ENCODE data around the gene SAPCD2. TPM values are rescaled to one million over a fixed set of nuclear protein-coding genes. Genes with fewer than 3 reads are reported as not detected.

Gene SAPCD2
- polyA plus RNA-seq, 1 donor (not counting 4 experiments of a cell fraction or from before 2014, with no cell fraction given): 1.6 TPM

DNA sequence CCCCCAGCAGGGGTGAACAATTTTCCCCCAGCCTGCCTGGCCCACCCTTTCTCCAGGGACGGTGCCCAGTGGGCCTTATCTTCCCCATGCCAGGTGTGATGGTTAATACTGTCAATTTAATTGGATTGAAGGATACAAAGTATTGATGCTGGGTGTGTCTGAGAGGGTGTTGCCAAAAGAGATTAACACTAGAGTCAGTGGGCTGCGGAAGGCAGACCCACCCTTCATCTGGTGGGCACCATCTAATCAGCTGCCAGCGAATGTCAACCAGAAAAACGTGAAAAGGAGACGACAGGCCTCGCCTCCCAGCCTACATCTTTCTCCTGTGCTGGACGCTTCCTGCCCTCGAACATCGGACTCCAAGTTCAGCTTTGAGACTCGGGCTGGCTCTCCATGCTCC, 32.9 kb downstream of the SAPCD2 start:
- Histone ChIP-seq H3K9ac (ENCODE audit: control insufficient read depth, extremely low read depth, insufficient read depth, low read length) (no peak overlapping the region), H3K4me3 (ENCODE audit: control insufficient read depth in 2 of 3, extremely low read depth in 1 of 3, insufficient read depth in 2 of 3, low read depth in 1 of 3, low read length in 3 of 3) (no peak overlapping the region), H2AFZ (ENCODE audit: control insufficient read depth, low read length) (no peak overlapping the region), H3K27me3 (ENCODE audit: control insufficient read depth, extremely low read depth, insufficient read depth, low read length) (no peaks in the 10 kb centered on the region), H3K27ac (ENCODE audit: control insufficient read depth, insufficient read depth, low read length) (no peak overlapping the region), H3K9me1 (ENCODE audit: control insufficient read depth, extremely low read depth, insufficient read depth, low read length) (no peaks in the 10 kb centered on the region), H4K20me1 (ENCODE audit: control insufficient read depth, extremely low read depth, insufficient read depth, low read length) (no peaks in the 10 kb centered on the region), H3K79me2 (ENCODE audit: control insufficient read depth, insufficient read depth, low read length) (no peaks in the 10 kb centered on the region), H3K4me1 (ENCODE audit: control insufficient read depth, extremely low read depth, insufficient read depth, low read length) (peaks cover 3% of the 10 kb centered on the region), H3K9me3 (ENCODE audit: control insufficient read depth, low read depth, low read length) (no peaks in the 10 kb centered on the region), H3K36me3 (ENCODE audit: control insufficient read depth in 2 of 2, extremely low read depth in 1 of 2, insufficient read depth in 2 of 2, low read length in 2 of 2) (peaks cover 0 to 4% of the 10 kb centered on the region in 2 experiments), H3K4me2 (ENCODE audit: control insufficient read depth, extremely low read depth, insufficient read depth, low read depth, low read length) (no peak overlapping the region)
- DNase-seq (ENCODE audit: low read depth, low spot score): no peak
- no peak for FAIRE-seq
- TF ChIP-seq, protein P1, sequence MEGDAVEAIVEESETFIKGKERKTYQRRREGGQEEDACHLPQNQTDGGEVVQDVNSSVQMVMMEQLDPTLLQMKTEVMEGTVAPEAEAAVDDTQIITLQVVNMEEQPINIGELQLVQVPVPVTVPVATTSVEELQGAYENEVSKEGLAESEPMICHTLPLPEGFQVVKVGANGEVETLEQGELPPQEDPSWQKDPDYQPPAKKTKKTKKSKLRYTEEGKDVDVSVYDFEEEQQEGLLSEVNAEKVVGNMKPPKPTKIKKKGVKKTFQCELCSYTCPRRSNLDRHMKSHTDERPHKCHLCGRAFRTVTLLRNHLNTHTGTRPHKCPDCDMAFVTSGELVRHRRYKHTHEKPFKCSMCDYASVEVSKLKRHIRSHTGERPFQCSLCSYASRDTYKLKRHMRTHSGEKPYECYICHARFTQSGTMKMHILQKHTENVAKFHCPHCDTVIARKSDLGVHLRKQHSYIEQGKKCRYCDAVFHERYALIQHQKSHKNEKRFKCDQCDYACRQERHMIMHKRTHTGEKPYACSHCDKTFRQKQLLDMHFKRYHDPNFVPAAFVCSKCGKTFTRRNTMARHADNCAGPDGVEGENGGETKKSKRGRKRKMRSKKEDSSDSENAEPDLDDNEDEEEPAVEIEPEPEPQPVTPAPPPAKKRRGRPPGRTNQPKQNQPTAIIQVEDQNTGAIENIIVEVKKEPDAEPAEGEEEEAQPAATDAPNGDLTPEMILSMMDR (optimal IDR thresholded peaks at IDR 0.05 in 1 of 3, IDR thresholded peaks at IDR 0.05 in 1 of 3, conservative IDR thresholded peaks at IDR 0.05 in 1 of 3; ENCODE audit: extremely low read depth in 1 of 3, insufficient read depth in 2 of 3, low read length in 3 of 3): no peak
- dilution Hi-C loops (cut with MboI; ENCODE audit: extremely low pct_ligation_motif_present, low sequenced_read_pairs): no loop called here

DNA sequence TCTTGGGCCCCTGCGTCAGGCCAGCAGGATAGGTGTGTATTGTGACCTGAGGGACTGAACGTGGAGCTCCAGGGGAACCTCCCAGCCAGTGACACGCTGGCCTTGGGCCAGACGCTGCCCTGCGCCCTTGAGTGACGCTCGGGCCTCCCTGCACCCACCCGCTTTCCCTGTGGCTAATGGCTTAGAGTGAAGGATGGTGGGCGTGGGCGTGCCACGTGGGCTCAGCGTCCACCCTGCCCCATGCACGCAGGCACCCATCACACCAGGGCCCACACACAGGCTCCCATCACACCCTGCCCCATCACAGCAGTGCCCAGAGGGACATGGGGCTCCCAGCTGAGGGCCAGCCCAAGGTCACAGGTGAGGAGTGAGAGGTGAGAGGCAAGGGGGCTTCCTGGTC, 33.3 kb downstream of the SAPCD2 start:
- H3K9me3 ChIP-seq (ENCODE audit: control insufficient read depth, low read depth, low read length): no peaks in the 10 kb centered on the region
- H4K20me1 ChIP-seq (ENCODE audit: control insufficient read depth, extremely low read depth, insufficient read depth, low read length): no peaks in the 10 kb centered on the region
- H3K79me2 ChIP-seq (ENCODE audit: control insufficient read depth, insufficient read depth, low read length): no peaks in the 10 kb centered on the region
- H3K27ac ChIP-seq (ENCODE audit: control insufficient read depth, insufficient read depth, low read length): no peak overlapping the region
- no peak overlapping the region for H2AFZ ChIP-seq (ENCODE audit: control insufficient read depth, low read length)
- no peaks in the 10 kb centered on the region for H3K27me3 ChIP-seq (ENCODE audit: control insufficient read depth, extremely low read depth, insufficient read depth, low read length)
- H3K9ac ChIP-seq (ENCODE audit: control insufficient read depth, extremely low read depth, insufficient read depth, low read length): no peak overlapping the region
- TF ChIP-seq, protein P1 (optimal IDR thresholded peaks at IDR 0.05 in 1 of 3, IDR thresholded peaks at IDR 0.05 in 1 of 3, conservative IDR thresholded peaks at IDR 0.05 in 1 of 3; ENCODE audit: extremely low read depth in 1 of 3, insufficient read depth in 2 of 3, low read length in 3 of 3): no peak
- TF ChIP-seq EZH2 (IDR thresholded peaks at IDR 0.05; ENCODE audit: low read length): no peak
- no peak overlapping the region for H3K4me2 ChIP-seq (ENCODE audit: control insufficient read depth, extremely low read depth, insufficient read depth, low read depth, low read length)
- peaks cover 0 to 4% of the 10 kb centered on the region in 2 experiments for H3K36me3 ChIP-seq (ENCODE audit: control insufficient read depth in 2 of 2, extremely low read depth in 1 of 2, insufficient read depth in 2 of 2, low read length in 2 of 2)
- H3K4me1 ChIP-seq (ENCODE audit: control insufficient read depth, extremely low read depth, insufficient read depth, low read length): peaks cover 3% of the 10 kb centered on the region
- dilution Hi-C loops (cut with MboI; ENCODE audit: extremely low pct_ligation_motif_present, low sequenced_read_pairs): no loop called here
- FAIRE-seq (no peak), DNase-seq (ENCODE audit: low read depth, low spot score) (no peak)
- H3K4me3 ChIP-seq (ENCODE audit: control insufficient read depth in 2 of 3, extremely low read depth in 1 of 3, insufficient read depth in 2 of 3, low read depth in 1 of 3, low read length in 3 of 3): no peak overlapping the region
- H3K9me1 ChIP-seq (ENCODE audit: control insufficient read depth, extremely low read depth, insufficient read depth, low read length): no peaks in the 10 kb centered on the region
